ENCODE results near the gene RBM33.

- TF ChIP-seq TCF12 (IDR thresholded peaks at IDR 0.05; ENCODE audit: low read depth) (no peak), CREB1 (IDR thresholded peaks at IDR 0.05; ENCODE audit: low read depth) (no peak), REST (IDR thresholded peaks at IDR 0.05; ENCODE audit: low read depth) (no peak), ZBTB7A (IDR thresholded peaks at IDR 0.05; ENCODE audit: low read depth) (no peak), YY1 (IDR thresholded peaks at IDR 0.05; ENCODE audit: low read depth) (no peak), TAF1 (IDR thresholded peaks at IDR 0.05; ENCODE audit: low read depth) (no peak), RAD21 (IDR thresholded peaks at IDR 0.05; ENCODE audit: low read depth) (no peak), EP300 (IDR thresholded peaks at IDR 0.05; ENCODE audit: borderline replicate concordance) (no peak), NFIC (IDR thresholded peaks at IDR 0.05) (no peak), CEBPB (IDR thresholded peaks at IDR 0.05) (no peak)
Measured at GRCh38 chr7:155735442-155736115, 91.1 kb downstream of the RBM33 start.
